Stimulated activated naive CD4-positive, alpha-beta T cell treated with Interleukin-2 at 50 U/mL for 16 hours (primary cell): ENCODE results near the gene ACOXL.

Source experiments
- DNase-seq: peaks from one replicate; lab custom pipeline; 2025; lab: John Stamatoyannopoulos, UW

Gene ACOXL

GRCh38 chr2:110977403-110977802 lies 245.0 kb downstream of the ACOXL start:
- DNase-seq: no peak

DNA sequence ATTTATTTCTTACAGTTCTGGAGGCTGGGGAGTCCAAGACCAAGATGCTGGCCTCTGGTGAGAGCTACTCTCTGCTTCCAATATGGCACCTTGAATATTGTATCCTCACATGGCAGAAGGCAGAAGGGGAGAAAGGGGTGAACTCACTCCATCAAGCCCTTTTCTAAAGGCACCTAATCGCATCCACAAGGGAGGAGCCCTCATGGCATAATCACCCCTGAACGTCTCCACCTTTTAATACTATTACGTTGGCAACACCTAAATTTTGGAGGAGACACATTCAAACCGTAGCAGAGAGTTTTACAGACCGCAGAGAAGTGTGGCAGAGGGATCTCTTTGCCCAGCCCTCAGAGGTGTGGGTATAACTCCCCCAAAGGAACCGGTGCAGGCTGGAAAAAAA lies 245.8 kb downstream of the ACOXL start:
- DNase-seq: no peak

GRCh38 chr2:110978756-110979470 lies 246.5 kb downstream of the ACOXL start:
- no peak for DNase-seq

DNA sequence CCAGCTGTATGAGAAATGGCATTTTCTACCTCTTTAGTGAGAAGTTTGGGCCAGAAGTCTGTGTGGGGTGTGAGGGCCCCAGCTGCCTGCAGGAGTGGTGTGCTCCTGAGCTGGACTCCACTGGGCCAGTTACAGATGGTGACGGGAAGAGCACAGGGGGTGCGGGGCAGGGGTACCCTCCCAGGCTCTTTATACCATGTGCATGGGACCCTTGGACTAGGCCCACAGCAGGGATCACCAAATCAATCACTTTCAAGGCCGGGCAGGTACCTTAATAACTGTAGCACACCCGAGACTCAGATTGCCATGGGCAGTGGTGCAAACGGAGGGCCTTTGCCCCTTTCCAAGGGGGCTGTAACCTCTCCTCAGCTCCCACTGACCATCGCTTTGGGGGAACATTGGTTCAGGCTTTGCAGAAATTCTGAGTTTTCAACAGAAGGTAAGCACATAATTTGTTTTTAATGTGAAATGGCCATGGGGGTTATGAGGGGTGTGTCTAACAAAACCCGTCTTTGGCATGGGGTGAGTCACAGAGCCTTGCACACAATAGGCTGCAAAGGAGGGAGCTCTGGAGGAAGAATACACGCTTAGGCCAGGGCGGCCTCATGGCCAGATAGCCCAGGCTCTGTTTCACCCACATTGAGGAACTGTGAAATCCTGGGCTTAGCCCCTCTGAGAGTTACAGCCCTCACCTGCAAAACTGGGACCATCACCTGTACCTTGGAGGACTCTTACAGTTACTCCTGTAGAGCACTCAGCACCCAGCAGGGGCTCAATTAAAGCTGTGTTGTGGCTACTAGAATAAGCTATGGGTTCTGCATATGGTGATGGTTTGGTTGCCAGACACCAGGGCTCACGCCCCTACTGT lies 247.3 kb downstream of the ACOXL start:
- no peak for DNase-seq

DNA sequence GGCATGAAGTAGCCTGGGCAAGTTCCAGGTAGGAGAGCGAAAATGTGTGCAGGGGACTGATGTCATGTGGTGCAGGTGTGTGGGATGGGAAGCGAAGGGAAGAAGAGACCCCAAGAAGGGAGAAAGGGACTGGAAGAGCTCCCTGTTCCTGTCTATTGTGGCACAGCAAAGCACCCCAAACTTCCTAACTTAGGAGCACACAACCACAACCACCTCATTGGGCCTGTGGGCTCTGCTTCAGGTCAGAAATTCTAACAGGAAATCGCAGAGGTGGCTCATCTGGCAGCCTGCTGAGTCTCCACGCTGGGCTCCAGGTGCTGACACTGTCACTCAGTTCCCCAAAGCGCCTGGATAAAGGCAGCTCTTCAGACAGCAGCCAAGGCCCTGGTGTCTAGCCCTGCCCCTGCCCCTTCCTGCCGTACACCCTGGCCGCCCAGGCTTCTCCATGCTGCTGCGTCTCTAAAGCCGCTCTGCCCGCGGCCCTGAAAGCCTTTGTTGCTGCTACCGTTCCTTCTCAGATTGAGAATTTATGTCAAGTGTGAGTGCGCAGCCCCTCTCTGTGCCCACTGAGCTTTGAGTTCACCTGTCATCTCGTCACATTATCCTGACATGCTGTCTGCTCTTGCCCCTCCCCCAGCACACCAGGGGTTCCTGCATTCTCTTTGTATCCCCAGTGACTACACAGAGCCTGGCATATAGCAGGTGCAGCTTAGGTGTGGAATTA lies 248.1 kb downstream of the ACOXL start:
- DNase-seq: no peak

- DNase-seq: no peak
These were observed 250.8 kb downstream of the ACOXL start for GRCh38 chr2:110983133-110983532.

- no peak for DNase-seq
These were observed 252.5 kb downstream of the ACOXL start for GRCh38 chr2:110984694-110985490.

- no peak for DNase-seq
These were observed 258.1 kb downstream of the ACOXL start for GRCh38 chr2:110990440-110990839.

GRCh38 chr2:110991911-110992310 lies 259.5 kb downstream of the ACOXL start:
- DNase-seq: no peak

DNA sequence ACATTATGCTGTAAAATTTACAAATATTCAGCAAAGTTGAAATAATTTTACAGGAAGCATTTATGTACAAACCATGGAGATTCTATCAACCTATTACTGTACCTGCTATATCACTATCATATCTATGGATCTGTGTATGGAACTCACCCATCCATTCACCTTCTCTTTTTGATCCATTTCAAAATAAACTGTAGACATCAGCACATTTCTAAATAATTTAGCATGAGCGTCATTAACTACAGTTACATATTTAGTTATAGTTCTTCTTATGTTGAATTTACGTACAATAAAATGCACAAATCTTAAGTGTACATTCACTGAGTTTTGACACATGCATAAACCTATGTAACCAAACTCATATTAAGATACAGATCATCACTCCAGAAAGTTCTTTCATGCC lies 260.5 kb downstream of the ACOXL start:
- no peak for DNase-seq

DNA sequence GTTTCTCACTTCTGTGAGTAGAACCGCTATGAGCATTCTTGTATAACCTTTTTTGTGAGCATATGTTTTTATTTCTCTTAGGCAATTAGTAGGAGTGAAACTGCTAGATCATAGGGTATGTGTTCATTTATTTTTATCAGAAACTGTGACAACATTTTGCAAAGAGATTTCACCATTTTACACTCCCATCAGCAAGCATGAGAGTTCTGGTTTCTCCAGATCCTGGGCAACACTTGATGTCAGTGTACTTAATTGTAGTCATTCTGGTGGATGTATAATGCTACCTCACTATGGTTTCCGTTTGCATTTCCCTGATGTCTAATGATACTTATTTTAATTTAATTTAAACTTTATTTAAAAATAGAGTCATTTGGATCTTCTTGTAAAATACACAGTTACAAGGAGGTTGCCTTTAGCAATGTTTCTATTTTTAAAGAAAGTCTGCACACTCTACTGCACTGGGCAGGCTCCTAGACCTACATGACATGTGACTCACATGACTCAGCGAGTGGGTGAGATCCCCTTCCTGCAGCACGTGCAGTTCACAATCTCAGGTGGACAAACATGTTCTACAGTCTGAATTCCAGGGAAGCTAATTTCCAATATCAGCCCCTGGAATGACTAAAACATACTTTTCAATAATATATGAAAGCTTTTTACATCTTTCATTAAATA lies 261.3 kb downstream of the ACOXL start:
- DNase-seq: no peak

DNA sequence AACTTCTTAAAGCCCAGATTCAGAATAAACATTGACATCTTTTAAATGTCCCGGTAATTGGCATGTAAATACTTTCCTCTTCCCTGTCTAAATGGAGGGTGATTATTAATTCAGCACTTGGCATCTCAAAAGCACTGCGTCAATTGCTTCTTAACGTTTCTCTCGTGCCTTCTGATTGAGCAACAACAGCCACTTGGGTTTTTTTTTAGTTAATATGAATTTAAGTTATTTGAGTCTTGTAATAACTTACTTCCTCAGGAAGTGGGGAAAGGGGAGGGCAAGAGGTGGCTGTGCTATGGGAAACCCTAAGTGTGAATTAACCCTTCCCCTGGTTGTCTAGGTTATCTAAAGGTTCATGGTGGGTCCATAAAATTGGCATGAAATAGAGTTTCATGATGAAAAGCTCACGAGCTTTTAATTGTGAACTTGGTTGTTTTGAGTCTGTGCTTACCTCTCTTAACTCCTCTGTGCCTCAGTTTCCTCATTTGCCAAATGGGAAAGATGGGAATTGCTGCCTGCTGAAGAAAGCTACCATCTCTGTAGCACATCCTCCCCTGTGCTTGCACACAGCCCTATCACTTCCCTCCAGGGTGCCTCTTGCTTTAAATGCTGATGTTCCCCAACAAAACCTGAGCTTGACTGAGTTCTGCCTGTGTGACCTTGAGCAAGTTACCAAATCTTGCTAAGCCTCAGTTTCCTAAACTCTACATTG lies 262.0 kb downstream of the ACOXL start:
- no peak for DNase-seq

DNA sequence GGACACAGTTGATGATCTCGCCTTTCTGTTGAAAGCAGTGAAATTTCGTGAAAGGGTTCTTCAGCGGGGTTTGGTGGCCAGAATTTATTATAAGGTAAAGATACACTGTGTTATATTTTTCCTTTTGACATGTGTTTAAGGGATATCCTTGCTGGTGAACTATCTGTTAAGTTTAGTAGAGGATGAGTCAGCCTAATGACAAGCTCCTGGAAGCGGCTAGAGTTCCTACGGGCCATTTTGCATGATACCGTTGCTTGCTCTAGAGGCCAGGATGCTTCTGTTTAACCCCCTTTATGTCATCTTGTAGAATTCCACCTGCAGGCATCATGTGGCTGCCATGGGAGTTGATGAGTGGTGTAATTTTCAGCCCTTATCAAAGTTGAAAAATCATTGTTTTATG lies 263.5 kb downstream of the ACOXL start:
- DNase-seq: no peak

- no peak for DNase-seq
These were observed 265.1 kb downstream of the ACOXL start for GRCh38 chr2:110997331-110998045.

- DNase-seq: no peak
These were observed 265.9 kb downstream of the ACOXL start for GRCh38 chr2:110998311-110998710.

DNA sequence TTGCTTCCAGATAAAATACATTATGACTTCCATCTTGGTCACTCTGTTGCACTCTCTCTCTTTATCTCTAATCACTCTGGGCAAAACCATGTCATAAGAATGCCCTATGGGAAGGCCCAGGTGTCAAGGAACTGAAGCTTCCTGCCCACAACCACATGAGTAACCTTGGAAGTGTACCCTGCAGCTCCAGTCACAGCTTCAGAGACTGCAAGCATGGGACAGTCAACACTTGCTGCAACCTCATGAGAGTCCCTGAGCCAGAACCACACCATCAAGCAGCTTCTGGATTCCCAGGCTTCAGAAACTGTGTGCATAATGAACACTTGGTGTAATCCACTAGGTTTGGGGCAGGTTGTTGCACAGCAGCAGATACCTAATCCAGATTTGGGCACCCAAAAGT lies 267.3 kb downstream of the ACOXL start:
- DNase-seq: no peak

GRCh38 chr2:111005307-111005706 lies 272.9 kb downstream of the ACOXL start:
- DNase-seq: no peak

GRCh38 chr2:111005821-111006220 lies 273.4 kb downstream of the ACOXL start:
- no peak for DNase-seq

DNA sequence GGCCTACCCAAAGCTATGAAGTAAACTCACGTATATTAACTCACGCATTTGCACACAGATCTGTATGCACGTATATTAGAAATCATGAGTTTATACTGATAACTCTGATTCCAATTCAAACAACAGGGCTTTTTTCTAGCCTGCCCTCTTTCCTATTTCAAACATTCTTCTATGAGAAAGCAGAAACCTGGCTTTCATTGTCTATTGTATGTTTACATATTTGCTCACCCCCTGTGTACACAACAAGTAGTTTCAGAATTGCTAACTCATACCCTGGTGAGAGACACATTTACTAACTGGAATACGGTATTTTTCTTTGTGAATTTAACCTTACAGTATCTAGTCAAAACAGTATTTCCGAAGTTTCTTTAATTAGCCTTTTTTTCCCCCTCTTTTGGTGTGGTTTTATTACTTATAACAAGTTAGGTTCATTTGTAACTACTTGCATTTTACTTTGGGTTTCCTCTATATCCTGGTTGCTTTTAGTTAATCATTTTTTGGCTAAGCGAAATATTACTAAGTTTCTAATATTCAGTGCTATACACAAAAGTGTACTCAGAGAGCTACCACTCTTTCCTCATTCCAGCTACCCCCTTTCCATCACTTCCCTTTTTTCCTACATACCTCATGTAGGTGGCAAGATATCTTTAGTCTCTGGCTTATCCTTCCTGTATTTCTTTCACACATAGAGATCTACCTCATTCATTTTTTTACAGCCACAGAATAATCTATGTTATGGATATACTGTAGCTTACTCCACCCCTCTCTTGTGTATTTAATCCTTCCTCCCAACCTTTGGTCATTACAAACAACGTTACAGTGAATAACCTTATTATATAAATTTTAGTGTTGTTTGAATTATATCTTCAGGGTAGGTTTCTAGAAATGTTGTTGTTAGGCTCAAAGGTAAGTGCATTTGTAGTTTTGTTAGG lies 275.6 kb downstream of the ACOXL start:
- DNase-seq: no peak
